Measurements from ENCODE around the gene MUC6. TPM values are rescaled to one million over a fixed set of nuclear protein-coding genes. Genes with fewer than 3 reads are reported as not detected.

MUC6 gene
- total and polyA plus RNA-seq, 3 donors from 2014 or later: 0.16 to 1.5 (median 0.19) TPM

GRCh38 chr11:1022411-1022810 is 14.1 kb downstream of the MUC6 start:
- Histone ChIP-seq H3K4me3 (no peak overlapping the region), H3K27me3 (no peaks in the 10 kb centered on the region), H3K4me1 (no peaks in the 10 kb centered on the region), H3K9me3 (no peaks in the 10 kb centered on the region), H3K36me3 (ENCODE audit: low read depth, missing control alignments) (no peaks in the 10 kb centered on the region), H3K27ac (no peak overlapping the region)
- DNase-seq: no peak
- TF ChIP-seq POLR2A (IDR thresholded peaks at IDR 0.05) (no peak), CTCF (IDR thresholded peaks at IDR 0.05) (no peak)
- intact Hi-C loops (cut with DNase I; ENCODE audit: low total_unique reads): no loop called here
- WGBS, 2 donors: 96 to 97% methylated on average over 7 of the region's 7 CpGs

GRCh38 chr11:1020211-1020905 is 16.2 kb downstream of the MUC6 start:
- no peak overlapping the region for H3K27ac ChIP-seq
- H3K4me1 ChIP-seq: peaks cover 7% of the 10 kb centered on the region
- H3K27me3 ChIP-seq: no peaks in the 10 kb centered on the region
- H3K4me3 ChIP-seq: no peak overlapping the region
- no peaks in the 10 kb centered on the region for H3K9me3 ChIP-seq
- no peak for TF ChIP-seq CTCF (IDR thresholded peaks at IDR 0.05)
- TF ChIP-seq POLR2A (IDR thresholded peaks at IDR 0.05): no peak
- WGBS, 2 donors: 87% methylated on average over 14 of the region's 19 CpGs; no CpG with 5 or more reads in 1 of the 2 donors
- H3K36me3 ChIP-seq (ENCODE audit: low read depth, missing control alignments): no peaks in the 10 kb centered on the region
- intact Hi-C loops (cut with DNase I; ENCODE audit: low total_unique reads): no loop called here
- DNase-seq: no peak

- Histone ChIP-seq H3K4me1 (peaks cover 9% of the 10 kb centered on the region), H3K27me3 (no peaks in the 10 kb centered on the region), H3K27ac (no peak overlapping the region), H3K4me3 (no peak overlapping the region), H3K9me3 (no peaks in the 10 kb centered on the region), H3K36me3 (ENCODE audit: low read depth, missing control alignments) (no peaks in the 10 kb centered on the region)
- 85 to 87% methylated on average over 13 to 21 of the region's 21 CpGs for WGBS, 2 donors
- DNase-seq: no peak
- intact Hi-C loops (cut with DNase I; ENCODE audit: low total_unique reads): no loop called here
- no peak for TF ChIP-seq POLR2A (IDR thresholded peaks at IDR 0.05)
- no peak for TF ChIP-seq CTCF (IDR thresholded peaks at IDR 0.05)
These were observed 17.1 kb downstream of the MUC6 start for GRCh38 chr11:1019321-1019910.

- Histone ChIP-seq H3K27me3 (no peaks in the 10 kb centered on the region), H3K36me3 (ENCODE audit: low read depth, missing control alignments) (no peaks in the 10 kb centered on the region), H3K4me1 (peaks cover 10% of the 10 kb centered on the region), H3K27ac (no peak overlapping the region), H3K4me3 (no peak overlapping the region), H3K9me3 (no peaks in the 10 kb centered on the region)
- WGBS, 2 donors: 82 to 87% methylated on average over 9 of the region's 9 CpGs
- no peak for TF ChIP-seq POLR2A (IDR thresholded peaks at IDR 0.05)
- no peak for TF ChIP-seq CTCF (IDR thresholded peaks at IDR 0.05)
- DNase-seq: no peak
- intact Hi-C loops (cut with DNase I; ENCODE audit: low total_unique reads): no loop called here
These were observed 18.4 kb downstream of the MUC6 start for GRCh38 chr11:1018091-1018490.

Measured in testis (tissue), 3 donors.